Uterus (tissue), 2 donors: ENCODE data around the gene TREML4.

Experiments
- POLR2A ChIP-seq, 2 donors: fragments of 450-650 bp; IDR thresholded peaks; one replicate each; pipeline ENCODE4 v1.6.1; 2016; ENCODE audit warnings: antibody characterized with exemption in 2 of 2, mild to moderate bottlenecking in 1 of 2, moderate library complexity in 1 of 2
- TF ChIP-seq, protein P1 (sequence below), 4 experiments: fragments of 200-600 bp in 2 of 4; fragments of 450-650 bp in 2 of 4; sonication (generic) in 2 of 4; IDR thresholded peaks; one replicate each; pipeline ENCODE4 v1.5.1; 2016 to 2019; ENCODE audit warnings: antibody characterized with exemption in 4 of 4, mild to moderate bottlenecking in 2 of 4, moderate library complexity in 1 of 4

DNA sequence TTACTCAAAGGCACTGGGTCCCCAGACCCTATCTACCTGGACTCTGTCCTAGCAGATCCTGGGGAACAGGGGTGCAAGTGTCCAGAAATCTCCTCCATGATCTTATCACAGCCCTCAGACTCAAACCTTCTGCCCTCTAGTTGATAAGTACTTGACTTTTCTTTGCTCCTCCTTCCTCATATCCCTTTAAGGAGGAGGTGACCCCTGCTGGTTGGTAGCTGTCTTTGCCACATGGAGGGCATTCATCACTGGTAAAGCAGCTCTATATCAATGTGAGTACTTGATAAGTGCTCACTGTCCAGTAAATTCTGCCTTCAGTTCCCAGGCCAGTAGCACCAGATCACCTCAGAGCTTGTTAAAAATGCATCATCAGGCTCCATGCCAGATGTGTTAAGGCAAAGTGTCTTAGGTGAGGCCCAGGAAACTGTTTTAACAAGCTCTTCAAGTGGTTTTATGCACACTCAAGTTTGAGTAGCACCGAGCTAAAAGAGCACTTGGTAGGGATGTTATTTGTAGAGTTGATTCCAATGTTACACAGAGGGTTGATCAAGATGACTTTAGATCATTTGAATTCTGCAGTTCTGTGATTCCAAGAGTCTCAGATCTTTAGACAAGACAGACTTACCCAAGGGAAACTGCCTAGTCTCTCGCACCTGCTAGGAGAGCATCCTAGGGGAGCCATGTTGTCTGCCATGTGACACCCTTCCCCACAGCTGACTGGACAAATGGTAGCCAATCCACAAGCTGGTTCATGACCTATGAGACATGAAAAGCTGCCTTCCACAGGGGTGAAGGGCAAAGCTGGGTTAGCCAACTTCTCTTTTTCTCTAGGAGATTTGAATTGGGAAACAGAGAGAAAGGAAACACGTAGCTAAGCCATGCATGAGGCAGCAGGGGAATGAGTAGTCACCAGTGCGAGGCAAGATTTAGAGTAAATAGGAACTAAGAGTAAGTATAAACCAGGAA is 45.8 kb upstream of the TREML4 start:
- TF ChIP-seq POLR2A (IDR thresholded peaks at IDR 0.05): no peak
- TF ChIP-seq, protein P1, sequence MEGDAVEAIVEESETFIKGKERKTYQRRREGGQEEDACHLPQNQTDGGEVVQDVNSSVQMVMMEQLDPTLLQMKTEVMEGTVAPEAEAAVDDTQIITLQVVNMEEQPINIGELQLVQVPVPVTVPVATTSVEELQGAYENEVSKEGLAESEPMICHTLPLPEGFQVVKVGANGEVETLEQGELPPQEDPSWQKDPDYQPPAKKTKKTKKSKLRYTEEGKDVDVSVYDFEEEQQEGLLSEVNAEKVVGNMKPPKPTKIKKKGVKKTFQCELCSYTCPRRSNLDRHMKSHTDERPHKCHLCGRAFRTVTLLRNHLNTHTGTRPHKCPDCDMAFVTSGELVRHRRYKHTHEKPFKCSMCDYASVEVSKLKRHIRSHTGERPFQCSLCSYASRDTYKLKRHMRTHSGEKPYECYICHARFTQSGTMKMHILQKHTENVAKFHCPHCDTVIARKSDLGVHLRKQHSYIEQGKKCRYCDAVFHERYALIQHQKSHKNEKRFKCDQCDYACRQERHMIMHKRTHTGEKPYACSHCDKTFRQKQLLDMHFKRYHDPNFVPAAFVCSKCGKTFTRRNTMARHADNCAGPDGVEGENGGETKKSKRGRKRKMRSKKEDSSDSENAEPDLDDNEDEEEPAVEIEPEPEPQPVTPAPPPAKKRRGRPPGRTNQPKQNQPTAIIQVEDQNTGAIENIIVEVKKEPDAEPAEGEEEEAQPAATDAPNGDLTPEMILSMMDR (IDR thresholded peaks at IDR 0.05): no peak
